Measurements from ENCODE around the gene RPL10. TPM values are rescaled to one million over a fixed set of nuclear protein-coding genes. Genes with fewer than 3 reads are reported as not detected.

The RPL10 gene
- total RNA-seq, 1 donor from 2014 or later, result 6,023 TPM

DNA sequence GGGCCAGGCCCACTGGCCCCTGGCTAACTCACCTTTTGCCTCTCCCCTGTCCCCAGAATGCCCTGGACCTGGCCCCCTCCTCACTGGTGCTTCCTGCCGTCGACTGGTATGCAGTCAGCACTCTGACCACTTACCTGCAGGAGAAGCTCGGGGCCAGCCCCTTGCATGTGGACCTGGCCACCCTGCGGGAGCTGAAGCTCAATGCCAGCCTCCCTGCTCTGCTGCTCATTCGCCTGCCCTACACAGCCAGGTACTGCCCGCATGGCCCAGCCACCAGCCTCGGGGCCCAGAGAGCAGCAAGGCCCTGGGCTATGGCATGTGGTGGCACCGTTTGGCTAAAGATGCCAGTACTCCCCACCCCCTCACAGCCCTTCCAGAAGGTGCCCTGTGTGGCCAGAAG, 34.0 kb downstream of the RPL10 start:
- FAIRE-seq, result no peak

DNA sequence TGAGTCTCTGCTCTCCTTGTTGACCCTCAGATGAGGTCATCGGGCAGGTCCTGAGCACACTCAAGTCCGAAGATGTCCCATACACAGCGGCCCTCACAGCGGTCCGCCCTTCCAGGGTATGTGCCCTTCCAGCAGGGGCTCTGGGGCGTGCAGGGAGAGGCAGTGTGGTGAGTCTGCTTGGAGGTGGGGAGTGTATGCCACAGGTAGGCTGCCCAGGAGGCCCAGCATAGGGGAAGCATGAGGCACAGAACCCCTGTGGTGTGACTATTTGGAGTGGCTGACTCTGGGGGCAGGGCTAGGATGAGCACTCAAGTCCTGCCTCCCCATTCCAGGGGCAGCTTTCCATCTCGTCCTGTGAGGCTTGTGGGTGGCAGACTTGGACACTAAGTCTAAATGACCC, 35.4 kb downstream of the RPL10 start:
- TF ChIP-seq, protein P1, sequence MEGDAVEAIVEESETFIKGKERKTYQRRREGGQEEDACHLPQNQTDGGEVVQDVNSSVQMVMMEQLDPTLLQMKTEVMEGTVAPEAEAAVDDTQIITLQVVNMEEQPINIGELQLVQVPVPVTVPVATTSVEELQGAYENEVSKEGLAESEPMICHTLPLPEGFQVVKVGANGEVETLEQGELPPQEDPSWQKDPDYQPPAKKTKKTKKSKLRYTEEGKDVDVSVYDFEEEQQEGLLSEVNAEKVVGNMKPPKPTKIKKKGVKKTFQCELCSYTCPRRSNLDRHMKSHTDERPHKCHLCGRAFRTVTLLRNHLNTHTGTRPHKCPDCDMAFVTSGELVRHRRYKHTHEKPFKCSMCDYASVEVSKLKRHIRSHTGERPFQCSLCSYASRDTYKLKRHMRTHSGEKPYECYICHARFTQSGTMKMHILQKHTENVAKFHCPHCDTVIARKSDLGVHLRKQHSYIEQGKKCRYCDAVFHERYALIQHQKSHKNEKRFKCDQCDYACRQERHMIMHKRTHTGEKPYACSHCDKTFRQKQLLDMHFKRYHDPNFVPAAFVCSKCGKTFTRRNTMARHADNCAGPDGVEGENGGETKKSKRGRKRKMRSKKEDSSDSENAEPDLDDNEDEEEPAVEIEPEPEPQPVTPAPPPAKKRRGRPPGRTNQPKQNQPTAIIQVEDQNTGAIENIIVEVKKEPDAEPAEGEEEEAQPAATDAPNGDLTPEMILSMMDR (IDR thresholded peaks at IDR 0.05; ENCODE audit: insufficient read depth, low read length, severe bottlenecking), result no peak

More for the DNA sequence above, 34.0 kb downstream of the RPL10 start:
- Histone ChIP-seq H3K27me3 (ENCODE audit: control insufficient read depth, insufficient read depth, low read length) (no peaks in the 10 kb centered on the region), H3K36me3 (ENCODE audit: control insufficient read depth, insufficient read depth, low read length) (peaks cover 7% of the 10 kb centered on the region), H3K4me3 (ENCODE audit: low read depth, low read length) (no peak overlapping the region)
- TF ChIP-seq, protein P1 (IDR thresholded peaks at IDR 0.05; ENCODE audit: insufficient read depth, low read length, severe bottlenecking), result no peak
- no peak for DNase-seq (ENCODE audit: low read depth)

DNA sequence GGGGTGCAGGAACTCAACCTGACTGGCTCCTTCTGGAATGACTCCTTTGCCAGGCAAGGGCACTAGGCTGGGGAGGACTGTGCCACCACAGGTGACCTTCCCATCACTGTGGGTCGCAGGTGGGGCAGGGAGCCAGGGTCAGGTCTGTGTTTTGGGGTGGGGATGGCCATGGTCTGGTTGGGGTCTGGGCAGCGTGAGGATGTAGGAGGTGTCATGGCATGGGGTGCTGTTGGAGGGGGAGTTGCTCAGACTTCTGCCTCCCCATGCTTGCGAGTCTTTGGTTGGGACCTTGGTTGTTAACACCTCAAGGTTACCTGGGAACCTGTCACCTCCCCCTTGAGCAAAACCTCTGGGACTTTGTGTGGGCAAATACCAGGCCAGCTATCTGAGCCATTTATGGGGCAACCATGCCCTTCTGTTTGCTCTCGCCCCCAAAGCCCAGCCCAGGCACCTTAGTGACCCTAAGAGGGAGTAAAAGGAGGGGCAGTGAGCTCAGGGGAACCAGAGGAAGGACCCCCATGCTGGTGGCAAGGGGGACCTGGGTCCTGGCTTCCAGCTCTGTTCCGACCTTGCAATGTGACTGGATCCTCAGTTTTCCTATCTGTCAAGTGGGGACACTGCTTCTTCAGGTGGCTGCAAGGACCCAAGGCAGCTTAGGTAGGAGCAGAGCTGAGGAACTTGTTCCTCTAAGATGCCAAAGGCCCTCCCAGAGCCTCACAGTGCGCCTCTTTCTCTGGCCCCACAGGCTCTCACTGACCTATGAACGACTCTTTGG, 36.4 kb downstream of the RPL10 start:
- H3K27me3 ChIP-seq (ENCODE audit: control insufficient read depth, insufficient read depth, low read length), result no peaks in the 10 kb centered on the region
- peaks cover 9% of the 10 kb centered on the region for H3K36me3 ChIP-seq (ENCODE audit: control insufficient read depth, insufficient read depth, low read length)
- no peak overlapping the region for H3K4me3 ChIP-seq (ENCODE audit: low read depth, low read length)
- TF ChIP-seq, protein P1 (IDR thresholded peaks at IDR 0.05; ENCODE audit: insufficient read depth, low read length, severe bottlenecking), result no peak
- FAIRE-seq, result peak; percentile 13
- no peak for DNase-seq (ENCODE audit: low read depth)

More for the DNA sequence above, 35.4 kb downstream of the RPL10 start:
- H3K27me3 ChIP-seq (ENCODE audit: control insufficient read depth, insufficient read depth, low read length), result no peaks in the 10 kb centered on the region
- no peak overlapping the region for H3K4me3 ChIP-seq (ENCODE audit: low read depth, low read length)
- FAIRE-seq, result no peak
- H3K36me3 ChIP-seq (ENCODE audit: control insufficient read depth, insufficient read depth, low read length), result peaks cover 7% of the 10 kb centered on the region
- no peak for DNase-seq (ENCODE audit: low read depth)

DNA sequence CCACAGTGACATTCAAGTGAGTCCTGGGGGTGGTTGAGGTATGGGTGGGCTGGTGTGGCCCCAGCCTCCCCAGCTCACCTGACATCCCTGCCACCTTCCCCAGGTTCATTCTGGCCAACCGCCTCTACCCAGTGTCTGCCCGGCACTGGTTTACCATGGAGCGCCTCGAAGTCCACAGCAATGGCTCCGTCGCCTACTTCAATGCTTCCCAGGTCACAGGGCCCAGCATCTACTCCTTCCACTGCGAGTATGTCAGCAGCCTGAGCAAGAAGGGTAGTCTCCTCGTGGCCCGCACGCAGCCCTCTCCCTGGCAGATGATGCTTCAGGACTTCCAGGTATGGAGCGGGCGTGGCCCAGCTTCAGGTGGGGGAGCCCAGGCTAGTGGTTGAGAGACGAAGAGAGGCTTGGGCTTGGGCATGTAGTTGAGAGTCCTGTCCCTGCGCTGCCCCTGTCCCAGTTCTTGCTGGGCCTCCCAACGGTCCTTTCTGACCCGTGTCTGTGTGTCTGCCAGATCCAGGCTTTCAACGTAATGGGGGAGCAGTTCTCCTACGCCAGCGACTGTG, 37.1 kb downstream of the RPL10 start:
- DNase-seq (ENCODE audit: low read depth), result no peak
- no peak for FAIRE-seq
- Histone ChIP-seq H3K36me3 (ENCODE audit: control insufficient read depth, insufficient read depth, low read length) (peaks cover 10% of the 10 kb centered on the region), H3K27me3 (ENCODE audit: control insufficient read depth, insufficient read depth, low read length) (no peaks in the 10 kb centered on the region), H3K4me3 (ENCODE audit: low read depth, low read length) (no peak overlapping the region)
- TF ChIP-seq, protein P1 (IDR thresholded peaks at IDR 0.05; ENCODE audit: insufficient read depth, low read length, severe bottlenecking), result no peak

- no peak for FAIRE-seq
- peak overlapping the region; percentile 71 for H3K4me3 ChIP-seq (ENCODE audit: low read depth, low read length)
- no peaks in the 10 kb centered on the region for H3K27me3 ChIP-seq (ENCODE audit: control insufficient read depth, insufficient read depth, low read length)
- TF ChIP-seq, protein P1 (IDR thresholded peaks at IDR 0.05; ENCODE audit: insufficient read depth, low read length, severe bottlenecking), result no peak
- H3K36me3 ChIP-seq (ENCODE audit: control insufficient read depth, insufficient read depth, low read length), result peaks cover 12% of the 10 kb centered on the region
- no peak for DNase-seq (ENCODE audit: low read depth)
Observed at GRCh38 chrX:154436374-154436982, 38.3 kb downstream of the RPL10 start.

All from bronchial epithelial cell (primary cell).